IPS-18a (cell line): Measurements from ENCODE around the gene BATF3.
"Not testable (repeated sequence)": the region's sequence is repeated elsewhere in the genome, so short reads cannot be mapped to it uniquely, and the experiment has no call there.

Source experiments
- H3K27ac ChIP-seq: one replicate; pipeline ENCODE4 v1.5.1; 2013; ENCODE audit warnings: low read length
- H3K27me3 ChIP-seq: one replicate; pipeline ENCODE4 v1.6.1; 2013; ENCODE audit warnings: mild to moderate bottlenecking, low read length; ENCODE audit not compliant: control insufficient read depth, insufficient read depth
- H3K36me3 ChIP-seq: one replicate; pipeline ENCODE4 v1.6.1; 2013; ENCODE audit warnings: low read depth, low read length; ENCODE audit not compliant: control insufficient read depth
- H3K4me1 ChIP-seq: one replicate; pipeline ENCODE4 v1.6.1; 2013; ENCODE audit warnings: low read depth, low read length; ENCODE audit not compliant: control insufficient read depth
- H3K4me3 ChIP-seq: one replicate; pipeline ENCODE4 v1.5.1; 2013; ENCODE audit warnings: low read length
- H3K9ac ChIP-seq: one replicate; pipeline ENCODE4 v1.6.1; 2013; ENCODE audit warnings: mild to moderate bottlenecking, low read length, moderate library complexity
- H3K9me3 ChIP-seq: one replicate; pipeline ENCODE4 v1.6.1; 2013; ENCODE audit warnings: low read depth, low read length; ENCODE audit not compliant: control insufficient read depth

BATF3 gene

GRCh38 chr1:212722270-212722957 is 22.8 kb upstream of the BATF3 start:
- Histone ChIP-seq H3K27me3 (no peaks in the 10 kb centered on the region), H3K4me1 (no peaks in the 10 kb centered on the region), H3K27ac (no peak overlapping the region), H3K36me3 (no peaks in the 10 kb centered on the region), H3K9me3 (no peaks in the 10 kb centered on the region), H3K9ac (no peak overlapping the region), H3K4me3 (no peak overlapping the region)

GRCh38 chr1:212721388-212722247 is 22.0 kb upstream of the BATF3 start:
- H3K36me3 ChIP-seq: no peaks in the 10 kb centered on the region
- H3K27me3 ChIP-seq: no peaks in the 10 kb centered on the region
- H3K27ac ChIP-seq: no peak overlapping the region
- no peaks in the 10 kb centered on the region for H3K9me3 ChIP-seq
- H3K4me3 ChIP-seq: no peak overlapping the region
- H3K4me1 ChIP-seq: no peaks in the 10 kb centered on the region
- no peak overlapping the region for H3K9ac ChIP-seq

GRCh38 chr1:212719633-212720032 is 20.0 kb upstream of the BATF3 start:
- no peak overlapping the region for H3K9ac ChIP-seq
- H3K36me3 ChIP-seq: no peaks in the 10 kb centered on the region
- no peak overlapping the region for H3K4me3 ChIP-seq
- H3K9me3 ChIP-seq: no peaks in the 10 kb centered on the region
- H3K27me3 ChIP-seq: no peaks in the 10 kb centered on the region
- H3K4me1 ChIP-seq: no peaks in the 10 kb centered on the region
- no peak overlapping the region for H3K27ac ChIP-seq

- Histone ChIP-seq H3K9ac (no peak overlapping the region), H3K4me1 (no peaks in the 10 kb centered on the region), H3K27me3 (no peaks in the 10 kb centered on the region), H3K9me3 (no peaks in the 10 kb centered on the region), H3K36me3 (no peaks in the 10 kb centered on the region), H3K27ac (no peak overlapping the region), H3K4me3 (no peak overlapping the region)
Measured at GRCh38 chr1:212718499-212718898, 18.9 kb upstream of the BATF3 start.

GRCh38 chr1:212716161-212716560 is 16.5 kb upstream of the BATF3 start:
- no peaks in the 10 kb centered on the region for H3K36me3 ChIP-seq

GRCh38 chr1:212713465-212714136 is 14.0 kb upstream of the BATF3 start:
- H3K9me3 ChIP-seq: no peaks in the 10 kb centered on the region
- H3K9ac ChIP-seq: no peak overlapping the region
- no peak overlapping the region for H3K4me3 ChIP-seq
- no peak overlapping the region for H3K27ac ChIP-seq
- no peaks in the 10 kb centered on the region for H3K36me3 ChIP-seq
- no peaks in the 10 kb centered on the region for H3K27me3 ChIP-seq
- H3K4me1 ChIP-seq: no peaks in the 10 kb centered on the region

More at GRCh38 chr1:212716161-212716560, 16.5 kb upstream of the BATF3 start:
- Histone ChIP-seq H3K9me3 (no peaks in the 10 kb centered on the region), H3K27me3 (no peaks in the 10 kb centered on the region), H3K27ac (no peak overlapping the region), H3K4me1 (no peaks in the 10 kb centered on the region), H3K9ac (no peak overlapping the region), H3K4me3 (no peak overlapping the region)

- no peak overlapping the region for H3K27ac ChIP-seq
- no peaks in the 10 kb centered on the region for H3K4me1 ChIP-seq
- H3K4me3 ChIP-seq: no peak overlapping the region
- no peaks in the 10 kb centered on the region for H3K36me3 ChIP-seq
- no peaks in the 10 kb centered on the region for H3K27me3 ChIP-seq
- H3K9me3 ChIP-seq: no peaks in the 10 kb centered on the region
- no peak overlapping the region for H3K9ac ChIP-seq
Measured at GRCh38 chr1:212712451-212713303, 13.0 kb upstream of the BATF3 start.

GRCh38 chr1:212711974-212712373 is 12.3 kb upstream of the BATF3 start:
- H3K27me3 ChIP-seq, H3K36me3 ChIP-seq, H3K4me1 ChIP-seq, H3K27ac ChIP-seq, H3K9me3 ChIP-seq, H3K9ac ChIP-seq, H3K4me3 ChIP-seq: not testable (repeated sequence)

GRCh38 chr1:212710566-212710965 is 10.9 kb upstream of the BATF3 start:
- H3K4me3 ChIP-seq: no peak overlapping the region
- H3K27me3 ChIP-seq: no peaks in the 10 kb centered on the region
- no peaks in the 10 kb centered on the region for H3K4me1 ChIP-seq
- H3K9me3 ChIP-seq: no peaks in the 10 kb centered on the region
- no peaks in the 10 kb centered on the region for H3K36me3 ChIP-seq
- no peak overlapping the region for H3K27ac ChIP-seq
- H3K9ac ChIP-seq: no peak overlapping the region

GRCh38 chr1:212703991-212704564 is 4.4 kb upstream of the BATF3 start:
- no peak overlapping the region for H3K4me3 ChIP-seq
- no peak overlapping the region for H3K27ac ChIP-seq
- H3K36me3 ChIP-seq: no peaks in the 10 kb centered on the region
- H3K9ac ChIP-seq: no peak overlapping the region
- H3K4me1 ChIP-seq: no peaks in the 10 kb centered on the region
- no peaks in the 10 kb centered on the region for H3K9me3 ChIP-seq
- H3K27me3 ChIP-seq: peaks cover 45% of the 10 kb centered on the region

- Histone ChIP-seq H3K36me3 (no peaks in the 10 kb centered on the region), H3K27ac (no peak overlapping the region), H3K4me3 (no peak overlapping the region), H3K9ac (no peak overlapping the region), H3K9me3 (no peaks in the 10 kb centered on the region), H3K4me1 (no peaks in the 10 kb centered on the region), H3K27me3 (peaks cover 59% of the 10 kb centered on the region)
Measured at GRCh38 chr1:212702672-212703071, 3.0 kb upstream of the BATF3 start.
